SK-N-SH (cell line): ENCODE measurements around the gene KIZ. TPM values are rescaled to one million over a fixed set of nuclear protein-coding genes. Genes with fewer than 3 reads are reported as not detected.
A peak's percentile ranks its signal among the peaks of the same experiment; 100 is the strongest.

Experiments used
- CTCF ChIA-PET: fragments of 300-600, 350-600 bp; formaldehyde crosslinking; extraction: SDS; loops from one replicate; lab custom pipeline; 2021; lab: Yijun Ruan, JAX
- POLR2A ChIA-PET: fragments of 350-600 bp; sonication (Branson Sonifier 250); formaldehyde crosslinking; extraction: SDS; loops from one replicate; lab custom pipeline; 2020; ENCODE audit warnings: antibody characterized with exemption, inconsistent platforms; lab: Yijun Ruan, JAX
- DNase-seq: peaks from one replicate; pipeline ENCODE4 v3.0.0; 2012
- H2AFZ ChIP-seq: fragments of 200-600 bp; sonication (generic); 2 replicates; pipeline ENCODE4 v1.8.1; 2016; ENCODE audit warnings: antibody characterized with exemption, mild to moderate bottlenecking, low read depth
- H3F3A ChIP-seq: fragments of 200-600 bp; sonication (generic); replicated peaks from 2 replicates; pipeline ENCODE3; 2016; ENCODE audit warnings: antibody characterized with exemption, mild to moderate bottlenecking; ENCODE audit not compliant: insufficient read depth
- H3K27ac ChIP-seq, 2 experiments: fragments of 200-500 bp in 1 of 2; fragments of 200-600 bp in 1 of 2; sonication (Bioruptor generic) in 1 of 2; sonication (generic), shearing (Covaris generic) in 1 of 2; 2 replicates each; pipeline versions ENCODE4 v1.5.1 to v1.6.1; 2014 to 2016; ENCODE audit warnings: low read depth in 2 of 2, inconsistent platforms in 1 of 2, low read length in 1 of 2, mild to moderate bottlenecking in 1 of 2, mixed read lengths in 1 of 2
- H3K27me3 ChIP-seq: fragments of 200-600 bp; sonication (generic), shearing (Covaris generic); 2 replicates; pipeline ENCODE4 v1.6.1; 2016; ENCODE audit warnings: mixed run types; ENCODE audit not compliant: insufficient read depth
- H3K36me3 ChIP-seq, 2 experiments: fragments of 200-500 bp in 1 of 2; fragments of 200-600 bp in 1 of 2; sonication (Bioruptor generic) in 1 of 2; sonication (generic) in 1 of 2; replicated peaks in 1 of 2; 2 replicates each; pipeline versions ENCODE3 to v1.5.1; 2014 to 2016; ENCODE audit warnings: low read length in 1 of 2, mild to moderate bottlenecking in 1 of 2; ENCODE audit not compliant: insufficient read depth in 2 of 2, control insufficient read depth in 1 of 2
- H3K4me1 ChIP-seq, 2 experiments: fragments of 200-500 bp in 1 of 2; fragments of 200-600 bp in 1 of 2; sonication (Bioruptor generic) in 1 of 2; sonication (generic), shearing (Covaris generic) in 1 of 2; 2 replicates each; pipeline versions ENCODE4 v1.5.1 to v1.6.1; 2014 to 2016; ENCODE audit warnings: low read depth in 1 of 2, low read length in 1 of 2, mixed run types in 1 of 2; ENCODE audit not compliant: insufficient read depth in 2 of 2, control insufficient read depth in 1 of 2
- H3K4me2 ChIP-seq: fragments of 200-600 bp; sonication (generic), shearing (Covaris generic); 2 replicates; pipeline ENCODE4 v1.6.1; 2017; ENCODE audit warnings: mixed run types
- H3K4me3 ChIP-seq, 2 experiments: fragments of 200-500 bp in 1 of 2; fragments of 200-600 bp in 1 of 2; sonication (Bioruptor generic) in 1 of 2; sonication (generic), shearing (Covaris generic) in 1 of 2; 2 replicates each; pipeline versions ENCODE4 v1.5.1 to v1.8.1; 2014 to 2016; ENCODE audit warnings: low read depth in 2 of 2, inconsistent platforms in 1 of 2, low read length in 1 of 2, mild to moderate bottlenecking in 1 of 2, mixed read lengths in 1 of 2, moderate library complexity in 1 of 2
- H3K79me2 ChIP-seq: fragments of 200-600 bp; sonication (generic); 2 replicates; pipeline ENCODE4 v1.8.1; 2017; ENCODE audit warnings: mild to moderate bottlenecking; ENCODE audit not compliant: insufficient read depth
- H3K9ac ChIP-seq: fragments of 200-600 bp; sonication (generic); 2 replicates; pipeline ENCODE4 v1.6.1; 2017; ENCODE audit warnings: mixed run types
- H3K9me2 ChIP-seq: fragments of 200-600 bp; sonication (generic); 2 replicates; pipeline ENCODE4 v1.6.1; 2017; ENCODE audit warnings: mixed run types
- H3K9me3 ChIP-seq: fragments of 200-600 bp; sonication (generic); 2 replicates; pipeline ENCODE4 v1.6.1; 2017; ENCODE audit warnings: mixed run types, mild to moderate bottlenecking, moderate library complexity
- H4K20me1 ChIP-seq: fragments of 200-600 bp; sonication (generic); 2 replicates; pipeline ENCODE4 v1.6.1; 2017; ENCODE audit warnings: mild to moderate bottlenecking, mixed run types; ENCODE audit not compliant: insufficient read depth
- EZH2phosphoT487 ChIP-seq: fragments of 200-600 bp; sonication (generic); IDR thresholded peaks from 2 replicates; pipeline ENCODE4 v1.6.1; 2017; ENCODE audit warnings: low read depth, mixed run types, mild to moderate bottlenecking, antibody characterized with exemption, moderate library complexity, borderline replicate concordance
- GATA2 ChIP-seq: sonication (generic); formaldehyde crosslinking; IDR thresholded peaks from 2 replicates; pipeline ENCODE4 v1.5.0; 2020; ENCODE audit warnings: mild to moderate bottlenecking, missing genetic modification reagents
- MXI1 ChIP-seq: IDR thresholded peaks from 2 replicates; pipeline ENCODE4 v1.6.1; 2012; ENCODE audit warnings: mild to moderate bottlenecking, low read depth, low read length, improper control_type of control experiment
- NFIC ChIP-seq: IDR thresholded peaks from 2 replicates; pipeline ENCODE4 v1.4.0; 2012; ENCODE audit warnings: borderline replicate concordance
- NRF1 ChIP-seq: IDR thresholded peaks from 2 replicates; pipeline ENCODE4 v1.6.1; 2012; ENCODE audit warnings: low read depth, mild to moderate bottlenecking, low read length
- RAD21 ChIP-seq: IDR thresholded peaks from 2 replicates; pipeline ENCODE4 v1.6.1; 2012; ENCODE audit warnings: mild to moderate bottlenecking, low read length
- RCOR1 ChIP-seq: fragments of 150-350 bp; IDR thresholded peaks from 2 replicates; pipeline ENCODE4 v1.6.1; 2017; ENCODE audit warnings: antibody characterized with exemption, low read length
- SMC3 ChIP-seq: IDR thresholded peaks from 2 replicates; pipeline ENCODE4 v1.6.1; 2012; ENCODE audit warnings: low read depth, low read length, improper control_type of control experiment
- TCF12 ChIP-seq: IDR thresholded peaks from 2 replicates; pipeline ENCODE4 v1.4.0; 2012
- YY1 ChIP-seq: IDR thresholded peaks from 2 replicates; pipeline ENCODE4 v1.4.0; 2012; ENCODE audit warnings: low read depth, mild to moderate bottlenecking
- WGBS: methylation state at CpG from one replicate; pipeline ENCODE4 v1.1.6; 2017; ENCODE audit warnings: low lambda C conversion rate; 5-methylcytosine and 5-hydroxymethylcytosine counted together
- polyA plus RNA-seq, 3 experiments: library from polyadenylated mRNA; depleted of rRNA; stranded (reverse); fragments of >200 nt; gene quantifications; 2 replicates each; pipeline ENCODE4 v1.2.3, GENCODE V29; 2012
- TF ChIP-seq, protein P1 (sequence below): fragments of 200-600 bp; sonication (generic); IDR thresholded peaks from 2 replicates; pipeline ENCODE4 v1.6.1; 2017; ENCODE audit warnings: antibody characterized with exemption, mild to moderate bottlenecking, moderate library complexity

Gene KIZ
- polyA plus RNA-seq, 1 of the 3 experiments (the other 2 are of a cell fraction), result 3.9 TPM

- Histone ChIP-seq H3F3A (peaks cover 3% of the 10 kb centered on the region), H3K9me2 (no peaks in the 10 kb centered on the region), H3K9me3 (no peaks in the 10 kb centered on the region), H3K27me3 (no peaks in the 10 kb centered on the region), H3K36me3 (no peaks in the 10 kb centered on the region), H4K20me1 (no peaks in the 10 kb centered on the region), H3K27ac (no peak overlapping the region), H3K4me2 (no peak overlapping the region), H3K4me3 (no peak overlapping the region), H3K9ac (no peak overlapping the region), H3K79me2 (peaks cover 6% of the 10 kb centered on the region; the same call in 1 of the 2 replicates), H3K4me1 (peaks cover 0 to 6% of the 10 kb centered on the region in 2 experiments; a peak in 2 of 4 replicates), H2AFZ (no peak overlapping the region)
- POLR2A ChIA-PET, result no interaction called here
- CTCF ChIA-PET, result no interaction called here
- no peak for DNase-seq
- TF ChIP-seq NFIC, result no peak
- no peak for TF ChIP-seq SMC3
- WGBS, result 69% methylated on average over 3 of the region's 3 CpGs
These were observed 1.7 kb upstream of the KIZ start for GRCh38 chr20:21124190-21124589.

DNA sequence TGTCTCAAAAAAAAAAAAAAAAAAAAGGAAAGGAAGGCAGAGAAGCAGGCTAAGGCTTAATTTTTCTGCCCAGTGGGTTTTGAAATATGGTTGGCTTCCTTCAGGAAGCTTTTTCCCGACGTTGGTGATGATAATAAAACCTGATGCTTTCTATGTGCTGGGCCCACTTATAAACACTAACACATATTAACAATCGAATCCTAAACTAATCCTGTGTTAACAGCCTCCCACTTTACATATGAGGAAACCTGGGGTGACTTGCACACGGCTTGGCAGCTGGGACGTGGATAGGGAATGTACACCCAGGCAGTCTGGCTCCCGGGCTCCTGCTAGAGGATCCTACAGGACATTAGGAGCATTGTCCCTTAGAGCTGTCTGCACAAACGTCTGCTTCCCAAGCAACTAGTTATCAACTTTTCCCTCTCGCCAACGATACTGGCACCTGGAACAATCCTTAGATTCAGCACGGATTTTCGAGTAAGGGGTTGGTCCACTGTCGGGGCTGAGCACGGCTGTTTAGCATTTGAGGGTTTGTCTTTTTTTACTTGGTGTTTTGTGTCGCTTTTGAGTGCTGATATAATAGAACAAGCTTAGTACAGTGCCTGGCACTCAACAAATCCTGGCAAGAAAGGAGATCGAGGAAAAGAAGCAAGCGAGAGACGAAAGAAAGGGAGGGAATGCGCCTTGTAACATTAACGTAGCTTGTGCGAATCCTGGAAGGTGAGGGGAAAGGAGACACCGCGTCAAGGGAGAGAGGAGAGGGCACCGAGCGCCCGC is 622 bp upstream of the KIZ start:
- Histone ChIP-seq H3K36me3 (no peaks in the 10 kb centered on the region), H3K9me3 (no peaks in the 10 kb centered on the region), H3F3A (peaks cover 3% of the 10 kb centered on the region), H3K27ac (peak overlapping the region in 1 of 2 experiments; percentile 43; a peak in 1 of 4 replicates), H3K4me3 (peak overlapping the region; percentile 88 to 91), H3K27me3 (no peaks in the 10 kb centered on the region), H2AFZ (peak overlapping the region; percentile 97), H3K9me2 (no peaks in the 10 kb centered on the region), H4K20me1 (no peaks in the 10 kb centered on the region), H3K4me1 (peaks cover 0 to 6% of the 10 kb centered on the region in 2 experiments; a peak in 2 of 4 replicates), H3K9ac (peak overlapping the region; percentile 38; the same call in 1 of the 2 replicates), H3K79me2 (peaks cover 6% of the 10 kb centered on the region; the same call in 1 of the 2 replicates), H3K4me2 (peak overlapping the region; percentile 92)
- DNase-seq, result peak; percentile 70
- ChIA-PET POLR2A (no interaction called here), CTCF (interaction anchor here (0.7 to 2.3 kb wide), 3 partner anchors 10 to 265 kb away, joined by 3 to 11 read pairs (median 5); no protein-coding TSS in a partner anchor)
- WGBS, result 2% methylated on average over 20 of the region's 25 CpGs
- TF ChIP-seq TCF12 (no peak), MXI1 (no peak; the same call in 1 of the 2 replicates), NRF1 (no peak), YY1 (no peak), RAD21 (peak; percentile 13; the same call in 1 of the 2 replicates), RCOR1 (0 out of 2 replicates have a peak, but pooled peaks have one; percentile 1), EZH2phosphoT487 (no peak), GATA2 (CRISPR knock-in tag) (no peak)
- TF ChIP-seq, protein P1, sequence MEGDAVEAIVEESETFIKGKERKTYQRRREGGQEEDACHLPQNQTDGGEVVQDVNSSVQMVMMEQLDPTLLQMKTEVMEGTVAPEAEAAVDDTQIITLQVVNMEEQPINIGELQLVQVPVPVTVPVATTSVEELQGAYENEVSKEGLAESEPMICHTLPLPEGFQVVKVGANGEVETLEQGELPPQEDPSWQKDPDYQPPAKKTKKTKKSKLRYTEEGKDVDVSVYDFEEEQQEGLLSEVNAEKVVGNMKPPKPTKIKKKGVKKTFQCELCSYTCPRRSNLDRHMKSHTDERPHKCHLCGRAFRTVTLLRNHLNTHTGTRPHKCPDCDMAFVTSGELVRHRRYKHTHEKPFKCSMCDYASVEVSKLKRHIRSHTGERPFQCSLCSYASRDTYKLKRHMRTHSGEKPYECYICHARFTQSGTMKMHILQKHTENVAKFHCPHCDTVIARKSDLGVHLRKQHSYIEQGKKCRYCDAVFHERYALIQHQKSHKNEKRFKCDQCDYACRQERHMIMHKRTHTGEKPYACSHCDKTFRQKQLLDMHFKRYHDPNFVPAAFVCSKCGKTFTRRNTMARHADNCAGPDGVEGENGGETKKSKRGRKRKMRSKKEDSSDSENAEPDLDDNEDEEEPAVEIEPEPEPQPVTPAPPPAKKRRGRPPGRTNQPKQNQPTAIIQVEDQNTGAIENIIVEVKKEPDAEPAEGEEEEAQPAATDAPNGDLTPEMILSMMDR, result peak; percentile 20; the same call in 1 of the 2 replicates
